GM13977 (cell line): ENCODE data around the gene PATZ1.
"Not testable (repeated sequence)": the region's sequence is repeated elsewhere in the genome, so short reads cannot be mapped to it uniquely, and the experiment has no call there.

ENCODE experiments used
- DNase-seq: peaks from one replicate; pipeline ENCODE4 v3.0.0; 2012; ENCODE audit warnings: low spot score
- in situ Hi-C: fragments of 300-500 bp; cut with MboI; formaldehyde crosslinking; loops from one replicate; pipeline ENCODE4 v1.12.0; 2022; ENCODE audit warnings: low sequenced_read_pairs, low pct_unique_long_range_greater_than_20kb, mixed read lengths, inconsistent platforms; ENCODE audit not compliant: unreplicated experiment
- TF ChIP-seq, protein P1 (sequence below): IDR thresholded peaks from 2 replicates; pipeline ENCODE4 v1.5.1; 2012; ENCODE audit warnings: mild to moderate bottlenecking, control low read depth; ENCODE audit not compliant: insufficient read depth; ENCODE audit errors: extremely low read depth, missing control alignments

The PATZ1 gene

GRCh38 chr22:31329029-31329428 lies 17.1 kb downstream of the PATZ1 start:
- in situ Hi-C loops: no loop called here
- no peak for DNase-seq
- TF ChIP-seq, protein P1, sequence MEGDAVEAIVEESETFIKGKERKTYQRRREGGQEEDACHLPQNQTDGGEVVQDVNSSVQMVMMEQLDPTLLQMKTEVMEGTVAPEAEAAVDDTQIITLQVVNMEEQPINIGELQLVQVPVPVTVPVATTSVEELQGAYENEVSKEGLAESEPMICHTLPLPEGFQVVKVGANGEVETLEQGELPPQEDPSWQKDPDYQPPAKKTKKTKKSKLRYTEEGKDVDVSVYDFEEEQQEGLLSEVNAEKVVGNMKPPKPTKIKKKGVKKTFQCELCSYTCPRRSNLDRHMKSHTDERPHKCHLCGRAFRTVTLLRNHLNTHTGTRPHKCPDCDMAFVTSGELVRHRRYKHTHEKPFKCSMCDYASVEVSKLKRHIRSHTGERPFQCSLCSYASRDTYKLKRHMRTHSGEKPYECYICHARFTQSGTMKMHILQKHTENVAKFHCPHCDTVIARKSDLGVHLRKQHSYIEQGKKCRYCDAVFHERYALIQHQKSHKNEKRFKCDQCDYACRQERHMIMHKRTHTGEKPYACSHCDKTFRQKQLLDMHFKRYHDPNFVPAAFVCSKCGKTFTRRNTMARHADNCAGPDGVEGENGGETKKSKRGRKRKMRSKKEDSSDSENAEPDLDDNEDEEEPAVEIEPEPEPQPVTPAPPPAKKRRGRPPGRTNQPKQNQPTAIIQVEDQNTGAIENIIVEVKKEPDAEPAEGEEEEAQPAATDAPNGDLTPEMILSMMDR: no peak

GRCh38 chr22:31328544-31328960 lies 17.6 kb downstream of the PATZ1 start:
- in situ Hi-C loops: no loop called here
- DNase-seq: no peak
- TF ChIP-seq, protein P1: no peak

DNA sequence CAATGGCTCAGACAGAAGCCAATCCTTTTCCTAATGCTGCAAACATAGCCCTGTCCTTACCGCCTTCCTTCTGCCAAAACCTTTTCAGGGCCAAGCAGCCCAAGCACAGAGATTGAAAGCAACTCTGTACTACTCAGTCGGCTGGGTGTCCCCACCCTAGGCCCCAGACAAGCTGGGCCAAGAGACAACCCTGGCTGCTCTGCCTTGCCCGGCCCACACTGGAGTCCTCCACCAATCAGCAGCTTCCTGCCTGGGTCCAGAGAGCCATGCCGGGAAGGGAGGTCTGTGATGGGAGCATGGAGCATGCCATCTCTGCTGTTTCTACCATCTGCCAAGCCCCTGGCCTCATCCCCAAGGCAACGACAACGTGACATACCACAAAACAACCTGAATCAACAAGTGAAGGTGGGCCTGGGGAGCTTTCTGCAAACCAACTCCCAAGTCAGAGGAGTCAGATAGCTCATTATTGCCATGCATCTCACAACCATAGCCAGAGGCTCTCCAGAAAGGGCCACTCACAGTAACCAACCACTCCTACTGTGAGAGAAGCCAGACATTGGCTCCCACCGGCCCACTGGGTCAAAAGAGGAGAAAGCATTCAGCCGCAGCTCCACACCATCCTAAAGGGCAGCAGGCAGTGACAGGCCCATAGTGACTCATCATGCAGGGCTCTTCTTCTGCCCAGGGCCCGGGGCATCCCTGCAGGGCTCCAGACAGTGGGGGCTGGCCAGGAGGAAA lies 18.2 kb downstream of the PATZ1 start:
- in situ Hi-C loops: no loop called here
- no peak for DNase-seq
- TF ChIP-seq, protein P1: no peak

DNA sequence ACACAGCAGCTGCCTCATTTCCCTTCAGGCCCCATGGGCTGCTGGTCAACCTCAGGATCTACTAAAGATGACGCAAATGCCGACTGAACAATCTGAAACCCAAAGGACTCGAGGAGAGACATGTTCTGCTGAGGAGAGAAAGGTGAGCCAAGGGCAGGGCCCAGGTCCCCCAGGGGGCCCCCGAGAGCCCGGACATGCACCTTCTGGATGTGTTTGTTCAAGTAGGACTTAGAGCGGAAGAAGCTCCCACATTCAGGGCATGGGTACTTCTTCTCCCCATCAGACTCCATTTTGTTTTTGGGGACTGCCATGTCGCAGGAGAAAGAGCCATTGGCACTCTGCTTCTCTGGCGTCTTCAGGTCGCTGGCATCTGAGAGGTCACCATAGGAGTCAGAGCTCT lies 19.3 kb downstream of the PATZ1 start:
- in situ Hi-C loops: no loop called here
- DNase-seq: no peak
- TF ChIP-seq, protein P1: no peak

- TF ChIP-seq, protein P1: no peak
- no peak for DNase-seq
- in situ Hi-C loops: no loop called here
Measured at GRCh38 chr22:31323578-31324550, 22.3 kb downstream of the PATZ1 start.

- in situ Hi-C loops: no loop called here
- TF ChIP-seq, protein P1: no peak
- DNase-seq: no peak
Measured at GRCh38 chr22:31321421-31321820, 24.7 kb downstream of the PATZ1 start.

DNA sequence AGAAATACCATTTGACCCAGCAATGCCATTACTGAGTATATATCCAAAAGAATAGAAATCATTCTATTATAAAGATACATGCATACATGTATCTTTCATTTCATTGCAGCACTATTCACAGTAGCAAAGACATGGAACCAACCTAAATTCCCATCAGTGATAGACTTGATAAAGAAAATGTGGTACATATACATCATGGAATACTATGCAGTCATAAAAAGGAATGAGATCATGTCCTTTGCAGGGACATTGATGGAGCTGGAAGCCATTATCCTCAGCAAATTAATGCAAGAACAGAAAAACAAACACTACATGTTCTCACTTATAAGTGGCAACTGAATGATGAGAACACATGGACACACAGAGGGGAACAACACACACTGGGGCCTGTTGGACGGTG lies 31.9 kb downstream of the PATZ1 start:
- in situ Hi-C loops, DNase-seq: not testable (repeated sequence)
